ENCODE results near the gene APBB2. TPM values are rescaled to one million over a fixed set of nuclear protein-coding genes. Genes with fewer than 3 reads are reported as not detected.

APBB2 gene
- total RNA-seq, 3 donors from 2014 or later (not counting 1 experiment from before 2014, with no cell fraction given) = 0.38 to 0.48 TPM; not detected in 1

GRCh38 chr4:40910706-40911105 is 303.6 kb downstream of the APBB2 start:
- TF ChIP-seq, protein P1, sequence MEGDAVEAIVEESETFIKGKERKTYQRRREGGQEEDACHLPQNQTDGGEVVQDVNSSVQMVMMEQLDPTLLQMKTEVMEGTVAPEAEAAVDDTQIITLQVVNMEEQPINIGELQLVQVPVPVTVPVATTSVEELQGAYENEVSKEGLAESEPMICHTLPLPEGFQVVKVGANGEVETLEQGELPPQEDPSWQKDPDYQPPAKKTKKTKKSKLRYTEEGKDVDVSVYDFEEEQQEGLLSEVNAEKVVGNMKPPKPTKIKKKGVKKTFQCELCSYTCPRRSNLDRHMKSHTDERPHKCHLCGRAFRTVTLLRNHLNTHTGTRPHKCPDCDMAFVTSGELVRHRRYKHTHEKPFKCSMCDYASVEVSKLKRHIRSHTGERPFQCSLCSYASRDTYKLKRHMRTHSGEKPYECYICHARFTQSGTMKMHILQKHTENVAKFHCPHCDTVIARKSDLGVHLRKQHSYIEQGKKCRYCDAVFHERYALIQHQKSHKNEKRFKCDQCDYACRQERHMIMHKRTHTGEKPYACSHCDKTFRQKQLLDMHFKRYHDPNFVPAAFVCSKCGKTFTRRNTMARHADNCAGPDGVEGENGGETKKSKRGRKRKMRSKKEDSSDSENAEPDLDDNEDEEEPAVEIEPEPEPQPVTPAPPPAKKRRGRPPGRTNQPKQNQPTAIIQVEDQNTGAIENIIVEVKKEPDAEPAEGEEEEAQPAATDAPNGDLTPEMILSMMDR (IDR thresholded peaks at IDR 0.05) = no peak
- H3K4me1 ChIP-seq (ENCODE audit: control insufficient read depth, insufficient read depth, low read length) = no peaks in the 10 kb centered on the region

GRCh38 chr4:40909363-40909876 is 304.9 kb downstream of the APBB2 start:
- 27% methylated on average over 7 of the region's 8 CpGs for WGBS (ENCODE audit: insufficient coverage)
- no peak overlapping the region for H3K27ac Mint-ChIP-seq
- no peak overlapping the region for H3K4me3 Mint-ChIP-seq
- no peak overlapping the region for H3K4me3 ChIP-seq (ENCODE audit: low read length)
- ATAC-seq (no peak), DNase-seq (no peak)
- H3K9me3 Mint-ChIP-seq = no peaks in the 10 kb centered on the region
- no peaks in the 10 kb centered on the region for H3K36me3 ChIP-seq (ENCODE audit: control insufficient read depth, insufficient read depth, low read length)
- TF ChIP-seq, protein P1 (IDR thresholded peaks at IDR 0.05) = no peak
- H3K27me3 Mint-ChIP-seq (ENCODE audit: low read depth in 2 of 2) = peaks cover 0 to 3% of the 10 kb centered on the region in 2 donors
- H3K4me1 Mint-ChIP-seq = peaks cover 0 to 18% of the 10 kb centered on the region in 2 donors
- no peak overlapping the region for H3K27ac ChIP-seq (ENCODE audit: low read length)
- no peaks in the 10 kb centered on the region for H3K27me3 ChIP-seq (ENCODE audit: control insufficient read depth, insufficient read depth, low read length)
- intact Hi-C loops (cut with micrococcal nuclease) = no loop called here
- no peaks in the 10 kb centered on the region for H3K36me3 Mint-ChIP-seq
- H3K9me3 ChIP-seq (ENCODE audit: control insufficient read depth, insufficient read depth, low read length) = no peaks in the 10 kb centered on the region
- H3K4me1 ChIP-seq (ENCODE audit: control insufficient read depth, insufficient read depth, low read length) = no peaks in the 10 kb centered on the region

More at GRCh38 chr4:40910706-40911105, 303.6 kb downstream of the APBB2 start:
- H3K4me3 ChIP-seq (ENCODE audit: low read length) = no peak overlapping the region
- intact Hi-C loops (cut with micrococcal nuclease) = no loop called here
- ATAC-seq (no peak), DNase-seq (no peak)
- Mint-ChIP-seq H3K9me3 (peaks cover 0 to 2% of the 10 kb centered on the region in 2 donors), H3K36me3 (no peaks in the 10 kb centered on the region), H3K27me3 (ENCODE audit: low read depth in 2 of 2) (peaks cover 0 to 3% of the 10 kb centered on the region in 2 donors), H3K4me1 (peaks cover 0 to 18% of the 10 kb centered on the region in 2 donors), H3K4me3 (no peak overlapping the region), H3K27ac (no peak overlapping the region)
- H3K27me3 ChIP-seq (ENCODE audit: control insufficient read depth, insufficient read depth, low read length) = no peaks in the 10 kb centered on the region
- H3K27ac ChIP-seq (ENCODE audit: low read length) = no peak overlapping the region
- no peaks in the 10 kb centered on the region for H3K9me3 ChIP-seq (ENCODE audit: control insufficient read depth, insufficient read depth, low read length)
- no peaks in the 10 kb centered on the region for H3K36me3 ChIP-seq (ENCODE audit: control insufficient read depth, insufficient read depth, low read length)
- WGBS (ENCODE audit: insufficient coverage) = 82% methylated on average over 5 of the region's 5 CpGs

- ATAC-seq (peak; percentile 74 to 81 (median 79)), DNase-seq (peak; percentile 29 to 78)
- Mint-ChIP-seq H3K27ac (no peak overlapping the region), H3K4me1 (peaks cover 0 to 18% of the 10 kb centered on the region in 2 donors), H3K27me3 (ENCODE audit: low read depth in 2 of 2) (peaks cover 0 to 3% of the 10 kb centered on the region in 2 donors), H3K9me3 (no peaks in the 10 kb centered on the region), H3K36me3 (no peaks in the 10 kb centered on the region), H3K4me3 (no peak overlapping the region)
- H3K36me3 ChIP-seq (ENCODE audit: control insufficient read depth, insufficient read depth, low read length) = no peaks in the 10 kb centered on the region
- H3K27ac ChIP-seq (ENCODE audit: low read length) = no peak overlapping the region
- 45% methylated on average over 12 of the region's 12 CpGs for WGBS (ENCODE audit: insufficient coverage)
- H3K27me3 ChIP-seq (ENCODE audit: control insufficient read depth, insufficient read depth, low read length) = no peaks in the 10 kb centered on the region
- H3K9me3 ChIP-seq (ENCODE audit: control insufficient read depth, insufficient read depth, low read length) = no peaks in the 10 kb centered on the region
- no peaks in the 10 kb centered on the region for H3K4me1 ChIP-seq (ENCODE audit: control insufficient read depth, insufficient read depth, low read length)
- no peak overlapping the region for H3K4me3 ChIP-seq (ENCODE audit: low read length)
- intact Hi-C loops (cut with micrococcal nuclease) = no loop called here
- TF ChIP-seq, protein P1 (IDR thresholded peaks at IDR 0.05) = peak; percentile 74
Measured at GRCh38 chr4:40908702-40909362, 305.5 kb downstream of the APBB2 start.

All from natural killer cell (primary cell).